Subcutaneous abdominal adipose tissue (tissue), 5 donors: ENCODE measurements around the gene EID2.

ENCODE experiments used
- H3K27ac ChIP-seq: one replicate; pipeline ENCODE4 v1.7.0; 2013; ENCODE audit warnings: low read depth, mild to moderate bottlenecking, inconsistent platforms, low read length, moderate library complexity
- H3K27me3 ChIP-seq, 5 donors: one replicate each; pipeline ENCODE4 v1.7.0; 2013; ENCODE audit warnings: low read length in 5 of 5, inconsistent platforms in 1 of 5; ENCODE audit not compliant: control insufficient read depth in 5 of 5, insufficient read depth in 4 of 5
- H3K36me3 ChIP-seq, 5 donors: one replicate each; pipeline ENCODE4 v1.7.0; 2013; ENCODE audit warnings: low read length in 5 of 5; ENCODE audit not compliant: control insufficient read depth in 5 of 5, insufficient read depth in 5 of 5
- H3K4me1 ChIP-seq, 5 donors: one replicate each; pipeline ENCODE4 v1.7.0; 2013; ENCODE audit warnings: low read length in 5 of 5, mild to moderate bottlenecking in 3 of 5, moderate library complexity in 1 of 5; ENCODE audit not compliant: control insufficient read depth in 5 of 5, insufficient read depth in 5 of 5
- H3K4me3 ChIP-seq, 5 donors: one replicate each; pipeline ENCODE4 v1.7.0; 2013; ENCODE audit warnings: low read length in 5 of 5, low read depth in 1 of 5
- H3K9ac ChIP-seq, 5 donors: one replicate each; pipeline ENCODE4 v1.7.0; 2013; ENCODE audit warnings: low read length in 5 of 5, mild to moderate bottlenecking in 4 of 5, moderate library complexity in 3 of 5
- H3K9me3 ChIP-seq, 5 donors: one replicate each; pipeline ENCODE4 v1.7.0; 2013; ENCODE audit warnings: low read length in 5 of 5; ENCODE audit not compliant: control insufficient read depth in 5 of 5
- donor health status: healthy.
- donor health status: healthy.
- donor health status: healthy.
- donor health status: healthy.
- donor health status: healthy.

The EID2 gene

GRCh38 chr19:39557811-39558623 lies 18.1 kb upstream of the EID2 start:
- Histone ChIP-seq H3K27me3 (peaks cover 0 to 4% (median 2%) of the 10 kb centered on the region in 5 donors), H3K36me3 (no peaks in the 10 kb centered on the region), H3K27ac (no peak overlapping the region), H3K4me1 (peaks cover 0 to 20% (median 3%) of the 10 kb centered on the region in 5 donors), H3K9ac (no peak overlapping the region), H3K4me3 (no peak overlapping the region), H3K9me3 (no peaks in the 10 kb centered on the region)

GRCh38 chr19:39555883-39556282 lies 15.9 kb upstream of the EID2 start:
- Histone ChIP-seq H3K27me3 (peaks cover 0 to 6% (median 2%) of the 10 kb centered on the region in 5 donors), H3K27ac (no peak overlapping the region), H3K4me3 (no peak overlapping the region), H3K36me3 (no peaks in the 10 kb centered on the region), H3K9me3 (no peaks in the 10 kb centered on the region), H3K9ac (no peak overlapping the region), H3K4me1 (peaks cover 0 to 32% (median 3%) of the 10 kb centered on the region in 5 donors)

GRCh38 chr19:39554701-39555311 lies 14.8 kb upstream of the EID2 start:
- Histone ChIP-seq H3K27me3 (peaks cover 0 to 6% (median 2%) of the 10 kb centered on the region in 5 donors), H3K27ac (no peak overlapping the region), H3K4me1 (peaks cover 0 to 32% (median 3%) of the 10 kb centered on the region in 5 donors), H3K4me3 (no peak overlapping the region), H3K9me3 (no peaks in the 10 kb centered on the region), H3K36me3 (no peaks in the 10 kb centered on the region), H3K9ac (no peak overlapping the region)

- H3K9me3 ChIP-seq: no peaks in the 10 kb centered on the region
- no peak overlapping the region for H3K27ac ChIP-seq
- H3K4me1 ChIP-seq: peaks cover 0 to 20% (median 2%) of the 10 kb centered on the region in 5 donors
- no peak overlapping the region for H3K9ac ChIP-seq
- H3K36me3 ChIP-seq: no peaks in the 10 kb centered on the region
- peaks cover 0 to 6% (median 2%) of the 10 kb centered on the region in 5 donors for H3K27me3 ChIP-seq
- H3K4me3 ChIP-seq: no peak overlapping the region
Observed at GRCh38 chr19:39553082-39553652, 13.2 kb upstream of the EID2 start.

GRCh38 chr19:39550197-39550596 lies 10.2 kb upstream of the EID2 start:
- peaks cover 0 to 12% (median 0%) of the 10 kb centered on the region in 5 donors for H3K4me1 ChIP-seq
- no peak overlapping the region for H3K4me3 ChIP-seq
- no peaks in the 10 kb centered on the region for H3K9me3 ChIP-seq
- no peak overlapping the region for H3K27ac ChIP-seq
- H3K27me3 ChIP-seq: peaks cover 0 to 11% (median 5%) of the 10 kb centered on the region in 5 donors
- H3K36me3 ChIP-seq: no peaks in the 10 kb centered on the region
- no peak overlapping the region for H3K9ac ChIP-seq

GRCh38 chr19:39546599-39546998 lies 6.6 kb upstream of the EID2 start:
- Histone ChIP-seq H3K27ac (no peak overlapping the region), H3K9ac (no peak overlapping the region), H3K27me3 (peaks cover 0 to 4% (median 3%) of the 10 kb centered on the region in 5 donors), H3K4me3 (no peak overlapping the region), H3K9me3 (no peaks in the 10 kb centered on the region), H3K36me3 (no peaks in the 10 kb centered on the region), H3K4me1 (peaks cover 0 to 5% (median 0%) of the 10 kb centered on the region in 5 donors)

- Histone ChIP-seq H3K9me3 (no peaks in the 10 kb centered on the region), H3K4me1 (peaks cover 0 to 7% (median 4%) of the 10 kb centered on the region in 5 donors), H3K4me3 (no peak overlapping the region), H3K9ac (no peak overlapping the region), H3K36me3 (no peaks in the 10 kb centered on the region), H3K27me3 (peaks cover 0 to 4% (median 3%) of the 10 kb centered on the region in 5 donors), H3K27ac (no peak overlapping the region)
Observed at GRCh38 chr19:39544911-39545310, 5.0 kb upstream of the EID2 start.

GRCh38 chr19:39544226-39544903 lies 4.4 kb upstream of the EID2 start:
- Histone ChIP-seq H3K36me3 (no peaks in the 10 kb centered on the region), H3K9ac (no peak overlapping the region), H3K4me1 (peaks cover 0 to 9% (median 5%) of the 10 kb centered on the region in 5 donors), H3K27me3 (peaks cover 0 to 4% (median 3%) of the 10 kb centered on the region in 5 donors), H3K27ac (no peak overlapping the region), H3K9me3 (no peaks in the 10 kb centered on the region), H3K4me3 (no peak overlapping the region)

- Histone ChIP-seq H3K4me3 (no peak overlapping the region), H3K36me3 (no peaks in the 10 kb centered on the region), H3K27ac (no peak overlapping the region), H3K9me3 (no peaks in the 10 kb centered on the region), H3K4me1 (peaks cover 0 to 18% (median 13%) of the 10 kb centered on the region in 5 donors), H3K27me3 (peaks cover 0 to 4% (median 3%) of the 10 kb centered on the region in 5 donors), H3K9ac (no peak overlapping the region)
Observed at GRCh38 chr19:39543477-39543857, 3.5 kb upstream of the EID2 start.
